Neural crest cell (in vitro differentiated cells): ENCODE data around the gene EDEM1. TPM values are rescaled to one million over a fixed set of nuclear protein-coding genes. Genes with fewer than 3 reads are reported as not detected.

Experiments
- DNase-seq: peaks from one replicate; pipeline ENCODE4 v3.0.0; 2021; ENCODE audit warnings: low read depth, mixed read lengths, low spot score
- H3K27ac Mint-ChIP-seq: one replicate; pipeline ENCODE4 v1.8.0; 2021; ENCODE audit warnings: mild to moderate bottlenecking, mixed read lengths; ENCODE audit not compliant: unreplicated experiment
- H3K27me3 Mint-ChIP-seq: 2 replicates; pipeline ENCODE4 v1.8.0; 2021; ENCODE audit warnings: low read depth, mild to moderate bottlenecking, mixed read lengths
- H3K36me3 Mint-ChIP-seq: 2 replicates; pipeline ENCODE4 v1.8.0; 2021; ENCODE audit warnings: low read depth, mild to moderate bottlenecking, mixed read lengths
- H3K4me1 Mint-ChIP-seq: 2 replicates; pipeline ENCODE4 v1.8.0; 2021; ENCODE audit warnings: mixed read lengths
- H3K4me3 Mint-ChIP-seq: one replicate; pipeline ENCODE4 v1.8.0; 2021; ENCODE audit warnings: mild to moderate bottlenecking, mixed read lengths
- H3K9me3 Mint-ChIP-seq: 2 replicates; pipeline ENCODE4 v1.8.0; 2021; ENCODE audit warnings: mixed read lengths
- total RNA-seq: library from RNA; stranded (reverse); gene quantifications from 2 replicates; pipeline ENCODE4 v1.2.1, GENCODE V29; 2021
- TF ChIP-seq, protein P1 (sequence below): fragments of 200-600 bp; sonication (generic); conservative IDR thresholded peaks from 2 replicates; pipeline ENCODE4 v1.5.0; 2021; ENCODE audit warnings: antibody characterized with exemption, mild to moderate bottlenecking

EDEM1 gene
- total RNA-seq, 1 donor from 2014 or later: 21.2 TPM

- no peaks in the 10 kb centered on the region for H3K4me1 Mint-ChIP-seq
- no peak overlapping the region for H3K27ac Mint-ChIP-seq
- no peaks in the 10 kb centered on the region for H3K9me3 Mint-ChIP-seq
- H3K27me3 Mint-ChIP-seq: no peaks in the 10 kb centered on the region
- H3K4me3 Mint-ChIP-seq: no peak overlapping the region
- no peak for DNase-seq
- TF ChIP-seq, protein P1, sequence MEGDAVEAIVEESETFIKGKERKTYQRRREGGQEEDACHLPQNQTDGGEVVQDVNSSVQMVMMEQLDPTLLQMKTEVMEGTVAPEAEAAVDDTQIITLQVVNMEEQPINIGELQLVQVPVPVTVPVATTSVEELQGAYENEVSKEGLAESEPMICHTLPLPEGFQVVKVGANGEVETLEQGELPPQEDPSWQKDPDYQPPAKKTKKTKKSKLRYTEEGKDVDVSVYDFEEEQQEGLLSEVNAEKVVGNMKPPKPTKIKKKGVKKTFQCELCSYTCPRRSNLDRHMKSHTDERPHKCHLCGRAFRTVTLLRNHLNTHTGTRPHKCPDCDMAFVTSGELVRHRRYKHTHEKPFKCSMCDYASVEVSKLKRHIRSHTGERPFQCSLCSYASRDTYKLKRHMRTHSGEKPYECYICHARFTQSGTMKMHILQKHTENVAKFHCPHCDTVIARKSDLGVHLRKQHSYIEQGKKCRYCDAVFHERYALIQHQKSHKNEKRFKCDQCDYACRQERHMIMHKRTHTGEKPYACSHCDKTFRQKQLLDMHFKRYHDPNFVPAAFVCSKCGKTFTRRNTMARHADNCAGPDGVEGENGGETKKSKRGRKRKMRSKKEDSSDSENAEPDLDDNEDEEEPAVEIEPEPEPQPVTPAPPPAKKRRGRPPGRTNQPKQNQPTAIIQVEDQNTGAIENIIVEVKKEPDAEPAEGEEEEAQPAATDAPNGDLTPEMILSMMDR: no peak
- peaks cover 30% of the 10 kb centered on the region for H3K36me3 Mint-ChIP-seq
These were observed 23.4 kb downstream of the EDEM1 start for GRCh38 chr3:5210926-5211325.

- no peaks in the 10 kb centered on the region for H3K4me1 Mint-ChIP-seq
- no peak overlapping the region for H3K4me3 Mint-ChIP-seq
- DNase-seq: no peak
- peaks cover 24% of the 10 kb centered on the region for H3K36me3 Mint-ChIP-seq
- TF ChIP-seq, protein P1: no peak
- no peak overlapping the region for H3K27ac Mint-ChIP-seq
- H3K27me3 Mint-ChIP-seq: no peaks in the 10 kb centered on the region
- no peaks in the 10 kb centered on the region for H3K9me3 Mint-ChIP-seq
These were observed 25.4 kb downstream of the EDEM1 start for GRCh38 chr3:5212628-5213573.

DNA sequence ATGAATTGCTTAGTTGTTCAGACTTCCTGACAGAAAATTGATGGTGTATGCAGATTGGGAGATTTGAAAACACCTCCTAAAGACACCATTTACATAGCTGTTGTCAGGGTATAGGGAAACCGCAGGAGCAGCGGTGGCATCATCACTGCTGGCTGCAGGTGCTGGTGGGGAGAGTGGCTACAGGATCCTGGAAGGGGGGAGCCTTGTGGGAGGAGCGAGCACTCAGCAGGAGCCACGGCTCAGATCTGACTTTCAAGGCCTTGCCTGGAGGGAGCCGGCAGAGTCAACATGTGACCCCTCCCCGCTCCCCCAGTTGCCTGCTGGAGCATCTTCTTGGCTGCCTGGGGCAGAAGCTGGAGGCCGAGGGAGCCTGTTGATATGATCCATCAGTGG, 26.1 kb downstream of the EDEM1 start:
- Mint-ChIP-seq H3K4me1 (no peaks in the 10 kb centered on the region), H3K36me3 (peaks cover 18% of the 10 kb centered on the region)
- no peak for DNase-seq

DNA sequence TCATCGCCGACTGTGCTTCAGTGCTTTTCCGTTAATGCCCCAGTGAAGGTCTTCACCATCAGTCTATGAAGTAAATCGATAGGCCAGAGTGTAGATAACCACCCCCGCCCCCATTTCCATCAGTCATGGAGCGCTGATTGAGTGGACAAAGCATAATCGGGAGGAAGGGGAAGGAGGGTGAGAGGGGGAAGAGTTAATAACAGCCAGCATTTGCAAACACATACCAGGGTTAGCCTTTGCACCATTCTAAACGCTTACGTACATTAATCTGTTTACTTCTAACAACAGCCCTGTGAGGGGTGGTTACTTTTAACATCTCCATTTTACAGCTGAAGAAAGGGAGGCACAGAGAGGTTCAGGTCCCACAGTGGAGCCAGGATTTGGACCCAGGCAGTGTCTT, 26.8 kb downstream of the EDEM1 start:
- Mint-ChIP-seq H3K4me1 (no peaks in the 10 kb centered on the region), H3K9me3 (no peaks in the 10 kb centered on the region), H3K27me3 (no peaks in the 10 kb centered on the region), H3K4me3 (no peak overlapping the region), H3K27ac (no peak overlapping the region), H3K36me3 (peaks cover 15% of the 10 kb centered on the region)
- TF ChIP-seq, protein P1: no peak
- no peak for DNase-seq

More for the DNA sequence above, 26.1 kb downstream of the EDEM1 start:
- TF ChIP-seq, protein P1: no peak
- Mint-ChIP-seq H3K4me3 (no peak overlapping the region), H3K27ac (no peak overlapping the region), H3K27me3 (no peaks in the 10 kb centered on the region), H3K9me3 (no peaks in the 10 kb centered on the region)

GRCh38 chr3:5217824-5218595, 30.5 kb downstream of the EDEM1 start:
- no peak for DNase-seq
- H3K4me1 Mint-ChIP-seq: peaks cover 4% of the 10 kb centered on the region
- no peaks in the 10 kb centered on the region for H3K27me3 Mint-ChIP-seq
- no peaks in the 10 kb centered on the region for H3K9me3 Mint-ChIP-seq
- H3K36me3 Mint-ChIP-seq: peaks cover 13% of the 10 kb centered on the region
- H3K4me3 Mint-ChIP-seq: no peak overlapping the region
- H3K27ac Mint-ChIP-seq: no peak overlapping the region
- TF ChIP-seq, protein P1: no peak
